HG03460 (cell line): ENCODE data around the gene KRT78.
"Not testable (repeated sequence)": the region's sequence is repeated elsewhere in the genome, so short reads cannot be mapped to it uniquely, and the experiment has no call there.

Experiments
- ATAC-seq: cut with Tn5 transposase; IDR thresholded peaks from one replicate; pipeline ENCODE4 v1.9.1; 2021; ENCODE audit not compliant: unreplicated experiment

KRT78 gene

DNA sequence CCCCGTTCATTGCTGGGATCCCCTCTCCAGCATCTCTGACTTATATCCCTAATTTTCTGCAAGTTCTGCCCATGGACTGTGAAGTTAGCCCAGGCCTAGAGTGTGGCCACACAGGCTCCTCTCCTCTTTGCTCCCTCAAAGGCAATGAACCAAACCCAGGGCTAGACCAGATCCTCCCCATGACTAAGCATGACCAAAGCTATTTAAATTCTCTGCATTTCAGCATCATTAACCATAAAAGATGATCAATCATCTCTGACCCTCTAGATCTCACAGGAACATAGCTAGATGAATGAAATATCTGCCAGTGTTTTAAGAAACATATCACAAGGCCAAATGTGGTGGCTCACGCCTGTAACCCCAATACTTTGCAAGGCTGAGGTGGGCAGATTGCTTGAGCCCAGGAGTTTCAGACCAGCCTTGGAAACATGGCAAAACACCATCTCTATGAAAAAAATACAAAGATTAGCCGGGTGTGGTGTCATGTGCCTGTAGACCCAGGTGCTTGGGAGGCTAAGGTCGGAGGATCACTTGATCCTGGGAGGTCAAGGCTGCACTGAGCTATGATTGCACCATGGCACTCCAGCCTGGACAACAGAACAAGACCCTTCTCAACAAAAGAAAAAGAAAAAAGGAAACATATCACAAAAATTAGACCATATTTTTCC lies 50.7 kb downstream of the KRT78 start:
- ATAC-seq, result no peak

DNA sequence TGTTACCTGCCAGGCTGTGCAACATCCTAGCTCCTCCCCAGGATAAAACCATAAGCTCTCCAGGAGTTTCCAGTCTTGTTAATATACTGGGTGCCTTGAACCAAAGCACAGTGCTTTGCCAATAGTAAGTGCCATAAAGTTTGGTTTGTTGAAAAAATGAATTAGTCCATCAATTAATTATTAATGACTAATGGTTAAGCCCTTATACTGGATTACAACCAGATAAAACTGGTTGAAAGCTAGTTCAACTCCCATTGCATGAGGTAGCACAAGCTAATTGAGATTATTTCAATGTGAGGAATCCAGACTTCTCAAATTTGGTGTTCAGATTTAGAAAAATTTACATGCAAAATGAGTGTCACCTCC lies 51.3 kb downstream of the KRT78 start:
- no peak for ATAC-seq

DNA sequence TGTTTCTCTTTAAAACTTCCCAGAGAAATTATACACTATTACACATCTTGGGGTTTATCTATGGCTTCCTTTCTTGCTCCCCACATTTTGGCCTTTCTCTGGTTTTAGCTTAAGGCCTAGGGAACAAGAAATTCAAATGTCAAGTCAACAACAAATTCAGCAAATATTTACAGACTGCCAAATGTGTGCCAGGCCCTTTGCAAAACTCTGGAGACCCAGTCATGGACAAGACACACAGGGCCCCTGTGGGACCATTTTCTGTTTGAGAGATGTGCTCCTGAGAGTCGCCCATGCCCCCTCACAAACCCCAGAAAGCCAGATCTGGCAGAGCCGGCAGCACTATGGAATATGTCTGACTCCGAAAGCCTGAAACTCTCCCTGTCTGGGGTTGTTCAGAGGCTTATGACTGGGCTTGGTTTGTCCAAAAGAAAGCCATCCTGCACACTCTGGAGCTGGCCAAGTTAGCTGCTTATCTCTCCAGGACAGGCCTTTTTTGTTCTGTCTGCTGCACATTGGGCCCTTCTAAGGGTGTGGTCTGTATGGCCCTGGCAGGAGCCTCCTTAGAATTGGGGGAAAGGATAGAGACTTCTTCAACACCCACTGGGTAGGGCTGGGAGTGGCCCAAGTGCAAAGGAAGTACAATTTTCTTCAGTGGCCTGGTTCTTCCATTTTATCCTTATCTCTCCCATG lies 51.8 kb downstream of the KRT78 start:
- ATAC-seq, result no peak

DNA sequence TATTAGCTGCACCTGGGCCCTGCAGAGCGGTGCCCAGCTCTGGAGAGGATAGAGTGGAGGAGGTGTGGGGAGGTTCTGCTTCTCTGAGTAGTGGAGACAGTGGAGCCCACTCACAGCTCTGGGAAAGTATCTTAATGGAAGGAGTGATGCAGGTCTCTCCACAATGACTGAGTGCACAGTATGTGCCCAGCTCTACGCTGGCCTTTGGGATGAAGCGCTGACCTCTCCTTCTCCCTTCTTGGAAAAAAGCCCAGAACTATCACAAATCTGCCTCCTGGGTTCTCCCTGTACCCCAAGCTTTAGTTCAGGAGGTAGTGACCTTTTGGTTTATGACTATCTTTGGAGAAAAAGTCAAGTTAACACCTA lies 52.4 kb downstream of the KRT78 start:
- no peak for ATAC-seq

DNA sequence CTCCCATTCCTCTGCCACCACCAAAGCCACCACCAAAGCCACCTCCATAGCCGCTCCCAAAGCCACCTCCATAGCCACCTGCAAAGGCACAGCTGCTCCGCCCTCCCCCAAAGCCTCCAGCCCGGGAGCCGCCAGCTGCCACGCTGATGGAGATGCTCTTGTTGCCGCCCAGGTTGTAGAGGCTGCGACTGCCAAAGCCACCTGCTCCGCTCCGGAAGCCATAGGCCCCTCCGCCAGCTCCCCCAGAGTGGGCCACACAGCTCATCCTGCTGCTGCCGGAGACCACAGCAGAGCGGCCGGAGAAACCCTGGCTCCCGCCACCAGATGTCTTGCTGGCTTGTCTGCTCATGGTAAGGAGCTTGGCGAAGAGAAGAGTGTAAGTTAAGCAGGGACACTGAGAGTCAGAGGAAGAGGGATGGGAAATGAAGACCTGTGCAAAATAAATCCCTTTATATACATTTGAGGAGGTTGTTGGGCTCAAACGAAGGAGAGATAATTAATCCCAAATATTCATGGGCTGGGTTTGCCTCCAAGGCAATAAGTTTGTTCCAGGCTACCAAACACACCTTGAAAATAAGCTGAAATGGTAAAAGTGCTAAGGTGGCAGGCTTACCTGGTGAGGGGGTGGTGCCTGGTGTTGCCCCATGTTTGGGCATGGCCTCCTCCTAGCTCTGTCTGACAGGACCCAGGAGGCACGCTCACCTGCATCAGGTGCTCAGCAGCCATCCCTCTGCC lies 52.9 kb downstream of the KRT78 start, which contains the start of gene KRT3:
Gene KRT3 (minus strand): TSS at position 424 of the 735 bp plus-strand sequence. CDS start 75 bp downstream, at position 349.
- no peak for ATAC-seq

DNA sequence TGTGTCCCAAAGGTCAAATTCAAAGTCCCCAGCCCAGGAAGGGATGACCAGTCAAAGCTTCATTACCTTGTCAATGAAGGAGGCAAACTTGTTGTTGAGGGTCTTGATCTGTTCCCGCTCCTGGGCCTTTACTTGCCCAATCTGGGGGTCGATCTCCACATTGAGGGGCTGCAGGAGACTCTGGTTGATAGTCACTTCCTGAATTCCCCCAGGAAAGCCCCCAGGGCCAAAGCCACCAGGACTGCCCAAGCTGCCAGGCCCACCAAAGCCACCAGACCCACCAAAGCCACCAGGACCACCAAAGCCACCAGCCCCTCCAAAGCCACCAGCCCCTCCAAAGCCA lies 53.5 kb downstream of the KRT78 start:
- not testable (repeated sequence) for ATAC-seq

DNA sequence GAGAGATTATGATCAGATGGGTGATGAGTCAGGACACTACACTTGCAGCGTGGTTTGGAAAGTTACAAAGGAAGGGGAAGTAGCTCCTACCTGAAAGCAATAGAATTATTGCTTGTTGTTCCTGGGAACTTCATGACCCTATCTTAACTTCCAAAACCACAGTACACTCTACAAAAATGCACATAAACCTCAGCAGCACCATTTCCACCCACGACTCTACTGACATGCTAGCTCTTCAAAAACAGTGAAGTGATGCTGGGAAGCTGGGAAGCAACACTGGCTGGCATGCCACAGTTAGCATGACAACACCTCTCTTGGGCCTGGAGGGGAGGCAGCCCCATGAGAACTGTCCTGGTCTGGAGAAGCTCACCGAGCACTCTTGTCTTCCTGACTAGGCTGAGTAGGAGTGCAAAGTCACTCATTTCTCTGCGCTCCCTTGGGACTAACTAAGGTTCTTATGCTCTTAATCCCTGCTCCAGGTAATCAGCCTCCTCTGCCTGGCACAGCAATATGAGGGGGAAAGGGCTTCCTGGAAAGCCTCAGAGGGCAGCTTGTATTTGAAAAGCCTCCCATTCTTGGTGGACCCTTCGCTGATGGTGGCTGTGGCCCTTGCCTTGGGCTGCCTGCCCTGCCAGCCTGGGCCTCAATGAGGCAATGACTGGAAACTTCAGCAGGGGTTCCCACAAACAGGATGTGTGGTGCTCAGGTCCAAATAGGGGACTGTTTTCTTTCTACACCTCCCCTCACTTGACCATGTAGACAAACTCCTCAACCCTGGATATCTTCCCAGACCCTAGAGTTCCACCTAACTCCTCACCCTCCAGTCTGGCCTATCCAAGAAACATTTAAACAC lies 54.1 kb downstream of the KRT78 start:
- no peak for ATAC-seq

DNA sequence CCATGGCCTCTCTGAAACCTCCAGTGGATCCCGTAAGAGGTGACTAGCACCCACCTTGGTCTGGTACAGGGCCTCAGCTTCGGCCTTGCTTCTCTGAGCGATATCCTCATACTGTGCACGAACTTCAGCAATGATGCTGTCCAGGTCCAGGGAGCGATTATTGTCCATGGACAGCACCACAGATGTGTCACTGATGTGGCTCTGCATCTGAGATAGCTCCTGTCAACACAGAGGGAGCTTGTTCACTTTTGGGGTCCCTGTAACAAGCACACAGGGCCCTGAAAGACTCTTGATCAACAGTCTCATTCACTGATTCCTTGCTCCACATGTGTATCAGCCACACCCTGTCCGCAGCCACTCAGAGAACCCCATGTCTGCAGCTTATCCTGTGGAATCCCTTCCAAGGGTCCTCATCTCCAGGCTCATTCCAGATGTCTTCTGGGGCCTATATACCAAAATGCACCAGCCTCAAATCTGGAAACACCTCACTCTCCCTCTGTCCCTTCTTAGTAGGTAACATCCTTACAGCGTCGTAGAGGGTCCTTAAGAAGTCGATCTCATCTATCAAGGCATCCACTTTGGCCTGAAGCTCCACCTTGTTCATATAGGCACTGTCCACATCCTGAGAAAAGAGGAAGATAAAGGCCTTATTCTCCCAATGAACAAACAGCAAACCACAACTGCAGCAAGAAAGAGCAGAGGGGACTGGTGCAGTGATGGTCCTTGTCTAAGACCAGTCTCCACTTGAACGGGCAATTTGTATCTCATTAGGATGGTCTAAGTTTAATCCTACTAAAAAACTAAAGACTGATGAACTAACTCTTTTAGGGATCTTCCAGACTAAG lies 56.4 kb downstream of the KRT78 start:
- ATAC-seq, result no peak

DNA sequence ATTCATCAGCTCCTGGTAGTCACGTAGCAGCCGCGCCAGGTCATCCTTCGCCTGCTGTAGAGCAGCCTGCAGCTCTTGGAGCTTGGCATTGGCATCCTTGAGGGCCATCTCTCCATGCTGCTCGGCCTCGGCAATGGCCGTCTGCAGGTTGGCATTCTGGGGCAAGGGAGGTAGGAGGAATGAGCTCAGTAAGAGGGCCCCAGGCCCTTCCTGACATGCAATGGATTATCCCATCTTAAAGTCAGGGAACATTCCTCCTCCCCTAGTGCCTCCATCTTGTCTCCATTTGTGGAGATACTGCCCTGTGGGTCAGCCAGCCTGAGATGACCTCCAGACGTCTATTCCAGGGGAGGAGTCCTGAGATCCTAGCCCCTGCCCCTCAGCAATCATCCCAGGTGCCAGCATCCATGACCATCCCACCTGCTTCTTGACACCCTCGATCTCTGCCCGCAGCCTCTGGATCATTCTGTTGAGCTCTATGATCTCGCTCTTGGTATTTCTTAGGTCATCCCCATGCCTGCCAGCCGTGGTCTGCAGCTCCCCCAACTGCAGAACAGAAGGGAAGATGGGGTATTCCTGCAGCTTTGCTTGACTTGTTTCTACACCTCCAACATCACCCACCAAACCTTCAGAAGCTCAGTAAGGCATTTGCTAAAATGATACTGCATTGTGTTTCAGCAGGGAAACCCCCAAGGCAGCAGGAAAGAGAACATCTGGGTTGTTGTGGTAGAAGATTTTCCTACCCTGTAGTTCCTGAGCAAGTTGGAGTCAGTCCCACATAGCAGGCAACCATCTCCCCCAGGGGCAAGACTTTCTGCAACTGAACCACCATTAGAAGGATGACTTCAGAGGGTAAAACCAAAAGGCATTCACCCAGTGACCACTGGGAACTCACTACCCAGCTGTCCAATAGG lies 57.3 kb downstream of the KRT78 start:
- ATAC-seq, result no peak

DNA sequence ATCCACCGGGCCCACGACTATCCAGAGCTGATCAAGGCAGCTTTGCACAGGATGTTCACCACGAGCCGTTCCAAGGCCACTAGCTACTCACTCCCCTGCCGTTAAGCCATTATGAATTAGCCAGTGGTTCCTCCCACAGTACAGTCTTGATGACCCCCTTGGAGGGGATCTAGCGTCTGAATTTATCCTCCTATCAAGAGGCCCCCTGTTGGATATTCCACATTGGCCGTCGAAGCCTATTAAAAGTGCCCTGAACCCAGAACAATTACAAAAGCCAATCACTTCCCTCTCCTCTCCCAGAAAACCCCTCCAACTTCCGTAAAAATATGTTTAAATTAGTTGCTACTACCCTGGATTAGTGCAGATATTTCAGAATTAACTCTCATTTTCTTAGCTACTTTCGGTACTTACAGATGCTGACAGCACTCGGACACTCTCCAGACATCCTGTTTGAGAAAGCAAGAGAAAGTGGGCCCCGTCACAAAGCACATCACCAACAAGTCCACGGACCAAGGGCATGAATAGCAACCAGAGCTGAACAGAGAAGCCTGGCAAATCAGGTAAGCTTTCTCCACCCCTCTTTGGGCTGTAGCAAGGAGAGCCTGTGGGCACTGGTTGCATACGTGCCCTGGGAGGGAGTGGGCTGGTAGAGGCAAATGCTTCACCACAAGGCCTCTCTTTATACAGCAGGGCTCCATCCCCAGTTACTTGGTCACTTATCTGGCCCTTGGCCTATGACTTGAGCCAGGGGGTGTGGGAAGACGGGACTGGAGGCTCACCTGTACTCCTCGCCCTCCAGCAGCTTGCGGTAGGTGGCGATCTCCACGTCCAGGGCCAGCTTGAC lies 58.1 kb downstream of the KRT78 start:
- ATAC-seq, result no peak

DNA sequence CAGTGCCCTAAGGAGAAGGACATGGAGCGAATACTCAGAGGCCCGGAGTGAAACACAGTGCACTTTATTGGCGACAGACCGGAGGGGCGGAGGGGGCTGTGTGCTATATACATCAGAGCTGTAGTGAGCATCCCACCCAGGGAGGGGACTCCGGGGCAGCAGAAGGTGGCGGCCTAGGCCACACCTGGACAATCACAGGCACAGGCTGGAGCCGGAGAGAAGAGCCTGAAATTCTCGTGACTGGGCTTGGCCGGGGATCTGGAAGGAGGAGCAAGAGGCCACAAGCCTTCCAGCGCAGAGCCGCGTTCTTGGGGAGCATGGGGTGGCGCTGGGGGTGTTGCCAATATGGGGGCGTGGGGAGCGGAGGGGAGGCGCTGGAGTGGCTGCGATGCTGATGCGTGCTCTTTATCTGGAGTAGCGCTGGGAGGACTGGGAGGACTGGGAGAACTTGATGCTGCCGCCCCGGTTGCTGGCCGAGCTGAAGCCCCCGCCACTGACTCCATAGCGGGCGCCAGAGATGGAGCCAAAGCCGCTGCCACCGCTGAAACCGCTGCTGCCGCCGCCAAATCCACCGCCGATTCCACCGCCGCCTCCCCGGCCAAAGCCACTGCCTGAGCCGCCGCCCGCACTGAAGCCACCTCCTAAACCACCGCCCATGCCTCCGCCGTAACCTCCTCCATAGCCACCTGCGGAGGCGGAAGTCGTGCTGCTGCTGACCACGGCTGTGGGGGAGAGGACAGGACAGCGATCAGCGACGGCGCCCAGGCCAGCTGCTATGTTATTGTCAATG lies 59.0 kb downstream of the KRT78 start:
- ATAC-seq, result no peak

DNA sequence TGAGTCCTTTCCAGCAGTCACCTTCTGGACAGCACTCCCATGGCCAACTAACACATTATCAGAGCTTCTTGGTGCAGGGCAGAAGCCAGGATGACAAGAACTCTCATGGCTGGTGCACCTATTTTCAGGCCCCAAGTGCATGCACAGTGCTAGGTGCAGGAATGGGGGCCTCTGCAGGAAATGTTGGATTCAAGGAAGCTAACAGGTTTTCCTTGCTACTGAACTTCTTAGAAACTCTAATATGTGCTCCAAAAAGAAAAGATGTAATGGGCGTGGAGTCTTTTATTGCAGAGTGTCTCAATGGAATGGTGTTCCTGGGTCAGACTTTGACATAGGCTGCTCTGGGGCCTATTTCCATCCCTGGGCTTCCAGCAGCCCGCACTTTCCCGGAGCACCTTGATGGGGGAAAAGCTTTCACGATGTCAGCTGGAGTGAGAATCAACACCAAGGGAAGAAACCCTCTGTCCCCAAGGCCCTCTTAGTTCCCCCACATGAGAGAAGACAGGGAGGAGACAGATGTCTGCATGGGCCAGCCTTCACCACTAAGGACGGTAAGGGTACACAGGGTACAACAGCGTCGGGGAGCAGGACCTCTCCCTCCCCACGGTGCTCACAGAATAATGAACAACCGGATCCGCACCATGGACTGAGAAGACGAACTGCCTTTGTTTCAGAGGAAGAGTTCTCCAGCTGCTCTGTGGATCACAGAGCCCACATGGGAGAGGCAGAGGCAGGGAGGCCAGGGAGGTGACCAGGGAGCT lies 59.7 kb downstream of the KRT78 start:
- no peak for ATAC-seq

DNA sequence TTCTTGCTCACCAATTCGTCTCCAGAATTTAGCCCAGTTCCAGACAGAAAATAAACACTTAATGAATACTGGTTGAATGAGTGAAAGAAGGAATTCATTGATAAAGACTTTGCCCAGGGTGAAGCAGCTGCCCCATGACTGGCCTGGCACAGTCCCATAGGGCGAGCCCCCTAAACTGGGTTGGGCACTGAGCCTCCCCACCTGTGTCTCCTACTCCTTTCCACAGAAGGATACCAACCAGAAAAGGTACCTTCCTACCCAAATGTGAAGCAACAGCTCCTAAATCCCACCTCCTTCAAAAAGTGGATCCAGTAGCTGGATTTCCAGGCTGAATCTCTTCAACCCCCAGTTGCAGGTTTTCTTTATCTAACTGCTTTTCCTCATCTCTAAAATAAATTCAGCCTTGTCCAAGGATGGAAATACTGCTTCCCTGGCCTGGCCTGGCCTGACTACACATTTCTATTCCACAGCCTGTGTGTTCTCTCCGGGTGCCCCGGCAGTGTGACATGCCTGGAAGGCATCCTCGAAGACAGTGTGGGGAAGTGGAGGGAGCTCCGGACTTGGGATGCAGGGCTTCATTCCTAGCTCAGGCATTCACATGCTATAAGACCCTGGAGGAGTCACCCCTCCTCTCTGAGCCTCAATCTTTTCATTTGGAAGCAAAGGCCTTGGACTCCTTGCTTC lies 60.5 kb downstream of the KRT78 start:
- ATAC-seq, result no peak
